Left lung (tissue), 10 donors: Measurements from ENCODE around the gene TBC1D23. TPM values are rescaled to one million over a fixed set of nuclear protein-coding genes. Genes with fewer than 3 reads are reported as not detected.

ENCODE experiments used
- ATAC-seq: fragments of 200-7000 bp; cut with Tn5 transposase; one replicate; pipeline ENCODE4 v1.9.1; 2020; ENCODE audit warnings: moderate library complexity
- DNase-seq, 4 donors: peaks; one replicate each; pipeline ENCODE4 v3.0.0-alpha.2; 2013 to 2020
- H3K27ac ChIP-seq, 2 donors: fragments of 200-600 bp; sonication (generic) in 1 of 2; one replicate each; pipeline versions ENCODE4 v1.5.0 to v1.8.0; 2020 to 2021
- H3K27me3 ChIP-seq, 2 donors: fragments of 200-600 bp; sonication (generic) in 1 of 2; one replicate each; pipeline versions ENCODE4 v1.5.0 to v1.8.0; 2020 to 2021
- H3K36me3 ChIP-seq, 2 donors: fragments of 200-600 bp; sonication (generic) in 1 of 2; one replicate each; pipeline versions ENCODE4 v1.5.0 to v1.8.0; 2020 to 2021
- H3K4me1 ChIP-seq, 2 donors: fragments of 200-600 bp; one replicate each; pipeline ENCODE4 v1.8.0; 2021
- H3K4me3 ChIP-seq, 2 donors: fragments of 200-600 bp; sonication (generic) in 1 of 2; one replicate each; pipeline versions ENCODE4 v1.5.0 to v1.8.0; 2020 to 2021; ENCODE audit warnings: mild to moderate bottlenecking in 1 of 2
- H3K9me3 ChIP-seq, 2 donors: fragments of 200-600 bp; sonication (generic) in 1 of 2; one replicate each; pipeline versions ENCODE4 v1.5.0 to v1.8.0; 2020 to 2021
- CTCF ChIP-seq, 2 donors: fragments of 200-600 bp; sonication (generic) in 1 of 2; IDR thresholded peaks; one replicate each; pipeline versions ENCODE4 v1.5.0 to v1.8.0; 2021; ENCODE audit warnings: antibody characterized with exemption in 2 of 2
- intact Hi-C, 2 donors: fragments of 100-400 bp; cut with DNase I; formaldehyde crosslinking; loops; one replicate each; pipeline versions ENCODE4 v1.11.2 to v1.14.2; 2022
- polyA plus RNA-seq, 6 donors: library from polyadenylated mRNA; unstranded; fragments of 120-200 nt; gene quantifications; one replicate each; pipeline ENCODE4 v1.2.1, GENCODE V29; 2013; ENCODE audit not compliant: insufficient read length in 6 of 6
- total RNA-seq, 2 donors: library from RNA; stranded (reverse); fragmentation: NEBNext Ultra II Directional; extraction: Animal tissue kit (Norgen Biotek cat#: 25700); gene quantifications; one replicate each; pipeline ENCODE4 v1.2.1, GENCODE V29; 2021
- donor health status: DM: no; HTN: yes; CAD: no.
- donor health status: DM: no; HTN: no; CAD: no.

Gene TBC1D23
- total and polyA plus RNA-seq, 8 donors = 31.6 to 46.3 (median 37.9) TPM

- TF ChIP-seq CTCF (IDR thresholded peaks at IDR 0.05) = no peak
- H3K4me1 ChIP-seq = no peaks in the 10 kb centered on the region
- H3K4me3 ChIP-seq = no peak overlapping the region
- intact Hi-C loops = no loop called here
- H3K36me3 ChIP-seq = no peaks in the 10 kb centered on the region
- H3K27me3 ChIP-seq = no peaks in the 10 kb centered on the region
- H3K9me3 ChIP-seq = peaks cover 0 to 2% of the 10 kb centered on the region in 2 donors
- DNase-seq (no peak), ATAC-seq (no peak)
- H3K27ac ChIP-seq = no peak overlapping the region
Measured at GRCh38 chr3:100244264-100244663, 16.5 kb upstream of the TBC1D23 start.

- Histone ChIP-seq H3K9me3 (no peaks in the 10 kb centered on the region), H3K27ac (no peak overlapping the region), H3K27me3 (no peaks in the 10 kb centered on the region), H3K4me1 (no peaks in the 10 kb centered on the region), H3K4me3 (no peak overlapping the region), H3K36me3 (no peaks in the 10 kb centered on the region)
- intact Hi-C loops = no loop called here
- DNase-seq (no peak), ATAC-seq (no peak)
- TF ChIP-seq CTCF (IDR thresholded peaks at IDR 0.05) = no peak
Measured at GRCh38 chr3:100245136-100245535, 15.7 kb upstream of the TBC1D23 start.

GRCh38 chr3:100245927-100246326, 14.9 kb upstream of the TBC1D23 start:
- Histone ChIP-seq H3K4me3 (no peak overlapping the region), H3K27ac (no peak overlapping the region), H3K9me3 (no peaks in the 10 kb centered on the region), H3K4me1 (no peaks in the 10 kb centered on the region), H3K36me3 (no peaks in the 10 kb centered on the region), H3K27me3 (no peaks in the 10 kb centered on the region)
- ATAC-seq = no peak
- no peak for TF ChIP-seq CTCF (IDR thresholded peaks at IDR 0.05)
- no peak for DNase-seq
- intact Hi-C loops = no loop called here

GRCh38 chr3:100246999-100247398, 13.8 kb upstream of the TBC1D23 start:
- ATAC-seq (no peak), DNase-seq (no peak)
- Histone ChIP-seq H3K4me1 (no peaks in the 10 kb centered on the region), H3K27ac (no peak overlapping the region), H3K27me3 (no peaks in the 10 kb centered on the region), H3K4me3 (no peak overlapping the region), H3K36me3 (no peaks in the 10 kb centered on the region), H3K9me3 (no peaks in the 10 kb centered on the region)
- intact Hi-C loops = no loop called here
- TF ChIP-seq CTCF (IDR thresholded peaks at IDR 0.05) = no peak

GRCh38 chr3:100252001-100252400, 8.8 kb upstream of the TBC1D23 start:
- no peak for TF ChIP-seq CTCF (IDR thresholded peaks at IDR 0.05)
- no peak for ATAC-seq
- no peak for DNase-seq
- intact Hi-C loops = loop anchor here in 1 of 2 donors (10.0 kb wide), 1 partner anchor 87 kb away; no protein-coding TSS in a partner anchor
- H3K9me3 ChIP-seq = no peaks in the 10 kb centered on the region
- no peak overlapping the region for H3K4me3 ChIP-seq
- no peaks in the 10 kb centered on the region for H3K27me3 ChIP-seq
- H3K36me3 ChIP-seq = no peaks in the 10 kb centered on the region
- H3K27ac ChIP-seq = no peak overlapping the region
- peaks cover 0 to 5% of the 10 kb centered on the region in 2 donors for H3K4me1 ChIP-seq
